Breast epithelium (tissue), 3 donors: Measurements from ENCODE around the gene DCK.

Source experiments
- CTCF ChIP-seq, 3 donors: fragments of 450-650 bp; IDR thresholded peaks; one replicate each; pipeline ENCODE4 v1.5.1; 2016 to 2017; ENCODE audit warnings: antibody characterized with exemption in 3 of 3, mild to moderate bottlenecking in 3 of 3, moderate library complexity in 3 of 3
- POLR2A ChIP-seq: fragments of 450-650 bp; IDR thresholded peaks from one replicate; pipeline ENCODE4 v1.6.1; 2016; ENCODE audit warnings: antibody characterized with exemption, mild to moderate bottlenecking, moderate library complexity
- POLR2AphosphoS5 ChIP-seq, 3 donors: sonication (generic); formaldehyde crosslinking; IDR thresholded peaks; one replicate each; pipeline ENCODE4 v1.6.1; 2017; ENCODE audit warnings: antibody characterized with exemption in 3 of 3

DNA sequence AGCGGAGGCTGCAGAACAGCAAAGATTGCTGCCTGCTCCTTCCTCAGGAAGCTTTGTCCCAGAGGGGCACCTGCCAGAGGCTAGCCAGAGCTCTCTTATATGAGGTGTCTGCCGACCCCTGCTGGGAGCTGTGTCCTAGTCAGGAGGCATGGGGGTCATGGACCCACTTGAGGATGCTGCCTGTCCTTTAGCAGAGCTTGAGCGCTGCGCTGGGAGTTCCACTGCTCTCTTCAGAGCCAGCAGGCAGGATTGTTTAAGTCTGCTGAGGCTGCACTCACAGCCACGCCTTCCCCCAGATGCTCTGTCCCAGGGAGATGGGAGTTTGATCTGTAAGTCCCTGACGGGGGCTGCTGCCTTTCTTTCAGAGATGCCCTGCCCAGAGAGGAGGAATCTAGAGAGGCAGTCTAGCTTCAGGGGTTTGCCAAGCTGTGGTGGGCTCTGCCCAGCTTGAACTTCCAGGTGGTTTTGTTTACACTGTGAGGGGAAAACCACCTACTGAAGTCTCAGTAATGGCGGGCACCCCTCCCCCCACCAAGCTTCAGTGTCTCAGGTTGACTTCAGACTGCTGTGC lies 10.9 kb downstream of the DCK start:
- no peak for TF ChIP-seq CTCF (IDR thresholded peaks at IDR 0.05)
- no peak for TF ChIP-seq POLR2AphosphoS5 (IDR thresholded peaks at IDR 0.05)
- no peak for TF ChIP-seq POLR2A
